OCI-LY1 (cell line): ENCODE results near the gene ODAD4.
A peak's percentile ranks its signal among the peaks of the same experiment; 100 is the strongest.

Source experiments
- H2AFZ ChIP-seq: fragments of 200-600 bp; sonication (generic), shearing (Covaris generic); 2 replicates; pipeline ENCODE4 v1.6.0; 2014; ENCODE audit warnings: antibody characterized with exemption, mild to moderate bottlenecking, low read length
- H3F3A ChIP-seq: fragments of 200-600 bp; sonication (generic), shearing (Covaris generic); 2 replicates; pipeline ENCODE4 v1.6.0; 2014; ENCODE audit warnings: mild to moderate bottlenecking, antibody characterized with exemption, low read length, moderate library complexity; ENCODE audit not compliant: insufficient read depth
- H3K27ac ChIP-seq: fragments of 200-600 bp; sonication (generic); 2 replicates; pipeline ENCODE4 v1.5.1; 2014; ENCODE audit warnings: low read length, mixed run types, mild to moderate bottlenecking, low read depth; ENCODE audit not compliant: poor library complexity, severe bottlenecking
- H3K27me3 ChIP-seq: fragments of 200-600 bp; sonication (generic); 2 replicates; pipeline ENCODE4 v1.6.0; 2014; ENCODE audit warnings: antibody characterized with exemption, mild to moderate bottlenecking, low read length, moderate library complexity; ENCODE audit not compliant: insufficient read depth
- H3K36me3 ChIP-seq: fragments of 200-600 bp; sonication (generic); 2 replicates; pipeline ENCODE4 v1.6.1; 2014; ENCODE audit warnings: mild to moderate bottlenecking, antibody characterized with exemption, low read length, moderate library complexity, mixed read lengths; ENCODE audit not compliant: insufficient read depth
- H3K4me1 ChIP-seq: fragments of 200-600 bp; sonication (generic); 2 replicates; pipeline ENCODE4 v1.5.1; 2014; ENCODE audit warnings: mild to moderate bottlenecking, low read length, moderate library complexity; ENCODE audit not compliant: insufficient read depth, severe bottlenecking
- H3K4me2 ChIP-seq: fragments of 200-600 bp; sonication (generic), shearing (Covaris generic); 2 replicates; pipeline ENCODE4 v1.6.1; 2014; ENCODE audit warnings: low read length
- H3K4me3 ChIP-seq: fragments of 200-600 bp; sonication (generic); 2 replicates; pipeline ENCODE4 v1.5.1; 2014; ENCODE audit warnings: low read length, low read depth, mild to moderate bottlenecking, mixed read lengths; ENCODE audit not compliant: poor library complexity, severe bottlenecking
- H3K79me2 ChIP-seq: fragments of 200-600 bp; shearing (Covaris generic); 2 replicates; pipeline ENCODE4 v1.6.1; 2016; ENCODE audit warnings: mixed run types, low read length, mixed read lengths; ENCODE audit not compliant: insufficient read depth
- H3K9ac ChIP-seq: fragments of 200-600 bp; sonication (generic), shearing (Covaris generic); 2 replicates; pipeline ENCODE4 v1.6.1; 2014; ENCODE audit warnings: mild to moderate bottlenecking, low read length, mixed read lengths
- H3K9me2 ChIP-seq: fragments of 200-600 bp; sonication (generic), shearing (Covaris generic); 2 replicates; pipeline ENCODE4 v1.6.1; 2014; ENCODE audit warnings: low read depth, mild to moderate bottlenecking, low read length, mixed read lengths
- H3K9me3 ChIP-seq: fragments of 200-600 bp; shearing (Covaris generic); 2 replicates; pipeline ENCODE4 v1.6.1; 2014; ENCODE audit warnings: low read length, mixed read lengths
- H4K20me1 ChIP-seq: fragments of 200-600 bp; sonication (generic), shearing (Covaris generic); 2 replicates; pipeline ENCODE4 v1.6.0; 2016; ENCODE audit warnings: mild to moderate bottlenecking, low read length; ENCODE audit not compliant: insufficient read depth
- EZH2 ChIP-seq: fragments of 200-600 bp; sonication (generic), shearing (Covaris generic); IDR thresholded peaks from 2 replicates; pipeline ENCODE4 v1.8.0; 2017; ENCODE audit warnings: borderline replicate concordance, mixed run types, mild to moderate bottlenecking, antibody characterized with exemption, low read length, moderate library complexity, mixed read lengths
- TF ChIP-seq, protein P1 (sequence below): fragments of 200-600 bp; sonication (generic), shearing (Covaris generic); IDR thresholded peaks from 2 replicates; pipeline ENCODE4 v1.5.1; 2017; ENCODE audit warnings: mild to moderate bottlenecking, antibody characterized with exemption, low read length, moderate library complexity, mixed read lengths

Gene ODAD4

GRCh38 chr17:41989702-41990419 lies 59.4 kb downstream of the ODAD4 start:
- Histone ChIP-seq H2AFZ (no peak overlapping the region), H3K4me3 (no peak overlapping the region), H3K36me3 (peaks cover 95% of the 10 kb centered on the region), H3K9ac (no peak overlapping the region), H3K27ac (no peak overlapping the region), H3K4me2 (no peak overlapping the region), H3K79me2 (no peaks in the 10 kb centered on the region), H3K9me3 (no peaks in the 10 kb centered on the region), H3K4me1 (no peaks in the 10 kb centered on the region), H3K27me3 (no peaks in the 10 kb centered on the region), H3K9me2 (no peaks in the 10 kb centered on the region), H4K20me1 (no peaks in the 10 kb centered on the region), H3F3A (no peaks in the 10 kb centered on the region)
- no peak for TF ChIP-seq EZH2
- TF ChIP-seq, protein P1, sequence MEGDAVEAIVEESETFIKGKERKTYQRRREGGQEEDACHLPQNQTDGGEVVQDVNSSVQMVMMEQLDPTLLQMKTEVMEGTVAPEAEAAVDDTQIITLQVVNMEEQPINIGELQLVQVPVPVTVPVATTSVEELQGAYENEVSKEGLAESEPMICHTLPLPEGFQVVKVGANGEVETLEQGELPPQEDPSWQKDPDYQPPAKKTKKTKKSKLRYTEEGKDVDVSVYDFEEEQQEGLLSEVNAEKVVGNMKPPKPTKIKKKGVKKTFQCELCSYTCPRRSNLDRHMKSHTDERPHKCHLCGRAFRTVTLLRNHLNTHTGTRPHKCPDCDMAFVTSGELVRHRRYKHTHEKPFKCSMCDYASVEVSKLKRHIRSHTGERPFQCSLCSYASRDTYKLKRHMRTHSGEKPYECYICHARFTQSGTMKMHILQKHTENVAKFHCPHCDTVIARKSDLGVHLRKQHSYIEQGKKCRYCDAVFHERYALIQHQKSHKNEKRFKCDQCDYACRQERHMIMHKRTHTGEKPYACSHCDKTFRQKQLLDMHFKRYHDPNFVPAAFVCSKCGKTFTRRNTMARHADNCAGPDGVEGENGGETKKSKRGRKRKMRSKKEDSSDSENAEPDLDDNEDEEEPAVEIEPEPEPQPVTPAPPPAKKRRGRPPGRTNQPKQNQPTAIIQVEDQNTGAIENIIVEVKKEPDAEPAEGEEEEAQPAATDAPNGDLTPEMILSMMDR: no peak

GRCh38 chr17:41992576-41992975 lies 62.2 kb downstream of the ODAD4 start:
- no peaks in the 10 kb centered on the region for H4K20me1 ChIP-seq
- no peaks in the 10 kb centered on the region for H3K9me3 ChIP-seq
- no peaks in the 10 kb centered on the region for H3K27me3 ChIP-seq
- H3K27ac ChIP-seq: no peak overlapping the region
- H3K9ac ChIP-seq: no peak overlapping the region
- H3K9me2 ChIP-seq: no peaks in the 10 kb centered on the region
- TF ChIP-seq, protein P1: no peak
- no peak for TF ChIP-seq EZH2
- no peak overlapping the region for H3K4me2 ChIP-seq
- H2AFZ ChIP-seq: no peak overlapping the region
- no peaks in the 10 kb centered on the region for H3K79me2 ChIP-seq
- peaks cover 95% of the 10 kb centered on the region for H3K36me3 ChIP-seq
- H3F3A ChIP-seq: no peaks in the 10 kb centered on the region
- H3K4me3 ChIP-seq: no peak overlapping the region
- H3K4me1 ChIP-seq: peaks cover 18% of the 10 kb centered on the region

GRCh38 chr17:41996855-41997164 lies 66.4 kb downstream of the ODAD4 start:
- peak overlapping the region; percentile 43; the same call in 1 of the 2 replicates for H3K4me2 ChIP-seq

More at GRCh38 chr17:41996855-41997164, 66.4 kb downstream of the ODAD4 start:
- Histone ChIP-seq H3K9ac (peak overlapping the region; percentile 23; the same call in 1 of the 2 replicates), H3K36me3 (peaks cover 87% of the 10 kb centered on the region), H3K9me3 (no peaks in the 10 kb centered on the region), H3K4me3 (no peak overlapping the region), H3F3A (no peaks in the 10 kb centered on the region), H2AFZ (no peak overlapping the region), H4K20me1 (no peaks in the 10 kb centered on the region), H3K4me1 (peaks cover 18% of the 10 kb centered on the region), H3K9me2 (no peaks in the 10 kb centered on the region), H3K79me2 (peaks cover 9% of the 10 kb centered on the region), H3K27ac (peak overlapping the region; percentile 82), H3K27me3 (no peaks in the 10 kb centered on the region)
- TF ChIP-seq, protein P1: no peak
- TF ChIP-seq EZH2: no peak
